Epithelial cell of proximal tubule (primary cell): Measurements from ENCODE around the gene MTCH1. TPM values are rescaled to one million over a fixed set of nuclear protein-coding genes. Genes with fewer than 3 reads are reported as not detected.

ENCODE experiments used
- DNase-seq: peaks from one replicate; pipeline ENCODE4 v3.0.0-alpha.2; 2011; ENCODE audit warnings: low read depth
- H3K4me3 ChIP-seq: 2 replicates; pipeline ENCODE4 v1.5.1; 2011; ENCODE audit warnings: low read depth, mild to moderate bottlenecking, low read length
- total RNA-seq: library from RNA; depleted of rRNA; stranded (reverse); fragments of >200 nt; gene quantifications from 2 replicates; pipeline ENCODE4 v1.2.3, GENCODE V29; 2015
- TF ChIP-seq, protein P1 (sequence below): conservative IDR thresholded peaks from 2 replicates; pipeline ENCODE4 v1.5.1; 2012; ENCODE audit warnings: low read depth, mild to moderate bottlenecking, low read length

The MTCH1 gene
- total RNA-seq, 1 donor from 2014 or later: 235 TPM

DNA sequence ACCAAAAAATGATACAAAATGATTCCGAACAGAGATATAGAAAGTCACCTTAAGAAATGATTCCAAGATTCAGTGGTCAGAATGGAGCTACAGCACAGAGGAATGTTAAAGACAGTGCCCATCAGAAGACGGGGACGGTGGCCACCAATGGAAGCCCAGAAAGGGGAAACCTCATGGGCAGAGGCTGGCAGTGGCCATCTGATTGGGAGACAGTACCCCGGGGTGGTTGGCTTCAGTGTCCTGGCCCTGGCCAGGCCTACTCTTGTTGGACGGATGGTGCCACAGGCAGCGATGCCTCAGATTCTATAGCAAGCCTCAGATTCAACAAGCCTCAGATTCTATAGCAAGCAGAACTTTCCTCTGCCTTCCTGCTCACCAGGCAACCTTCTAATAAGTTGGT lies 48.1 kb downstream of the MTCH1 start:
- no peak overlapping the region for H3K4me3 ChIP-seq
- TF ChIP-seq, protein P1, sequence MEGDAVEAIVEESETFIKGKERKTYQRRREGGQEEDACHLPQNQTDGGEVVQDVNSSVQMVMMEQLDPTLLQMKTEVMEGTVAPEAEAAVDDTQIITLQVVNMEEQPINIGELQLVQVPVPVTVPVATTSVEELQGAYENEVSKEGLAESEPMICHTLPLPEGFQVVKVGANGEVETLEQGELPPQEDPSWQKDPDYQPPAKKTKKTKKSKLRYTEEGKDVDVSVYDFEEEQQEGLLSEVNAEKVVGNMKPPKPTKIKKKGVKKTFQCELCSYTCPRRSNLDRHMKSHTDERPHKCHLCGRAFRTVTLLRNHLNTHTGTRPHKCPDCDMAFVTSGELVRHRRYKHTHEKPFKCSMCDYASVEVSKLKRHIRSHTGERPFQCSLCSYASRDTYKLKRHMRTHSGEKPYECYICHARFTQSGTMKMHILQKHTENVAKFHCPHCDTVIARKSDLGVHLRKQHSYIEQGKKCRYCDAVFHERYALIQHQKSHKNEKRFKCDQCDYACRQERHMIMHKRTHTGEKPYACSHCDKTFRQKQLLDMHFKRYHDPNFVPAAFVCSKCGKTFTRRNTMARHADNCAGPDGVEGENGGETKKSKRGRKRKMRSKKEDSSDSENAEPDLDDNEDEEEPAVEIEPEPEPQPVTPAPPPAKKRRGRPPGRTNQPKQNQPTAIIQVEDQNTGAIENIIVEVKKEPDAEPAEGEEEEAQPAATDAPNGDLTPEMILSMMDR: no peak
- DNase-seq: no peak

DNA sequence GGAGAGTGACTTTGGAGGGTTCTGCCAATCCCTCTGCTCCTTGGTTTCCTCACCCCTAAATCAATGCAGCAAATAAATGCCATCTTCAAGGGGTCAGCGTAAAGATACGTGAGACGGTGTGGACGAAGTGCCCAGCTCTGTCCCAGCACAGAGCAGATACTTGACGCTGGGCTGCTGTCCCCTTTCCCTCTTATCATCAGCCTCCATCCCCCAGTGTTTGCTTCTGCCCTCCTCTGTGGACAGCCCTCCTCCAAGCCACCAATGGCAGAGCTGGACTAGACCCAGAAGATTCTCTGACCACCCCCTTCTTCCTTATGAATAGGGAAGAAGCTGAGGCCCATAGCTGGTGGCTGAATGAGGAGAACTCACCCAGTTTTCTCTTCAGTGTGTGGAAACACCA lies 49.2 kb downstream of the MTCH1 start:
- H3K4me3 ChIP-seq: no peak overlapping the region
- TF ChIP-seq, protein P1: no peak
- DNase-seq: no peak

DNA sequence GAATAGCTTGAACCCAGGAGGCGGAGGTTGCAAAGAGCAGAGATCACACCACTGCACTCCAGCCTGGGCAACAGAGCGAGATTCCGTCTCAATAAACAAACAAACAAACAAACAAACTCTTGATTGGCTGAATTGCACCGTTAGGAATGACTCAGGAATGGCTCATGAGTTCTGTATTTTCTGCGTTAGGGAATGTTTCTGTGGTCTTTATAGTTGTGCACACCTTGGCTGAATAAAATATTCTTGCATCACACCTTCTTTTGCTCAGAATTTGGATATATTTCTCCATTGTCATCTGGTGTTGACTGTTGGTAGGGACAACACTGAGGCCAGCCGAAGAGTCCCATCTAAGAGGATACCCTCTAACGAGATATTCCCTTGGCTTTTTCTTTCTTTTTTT lies 51.1 kb downstream of the MTCH1 start:
- TF ChIP-seq, protein P1: no peak
- DNase-seq: no peak
- no peak overlapping the region for H3K4me3 ChIP-seq

DNA sequence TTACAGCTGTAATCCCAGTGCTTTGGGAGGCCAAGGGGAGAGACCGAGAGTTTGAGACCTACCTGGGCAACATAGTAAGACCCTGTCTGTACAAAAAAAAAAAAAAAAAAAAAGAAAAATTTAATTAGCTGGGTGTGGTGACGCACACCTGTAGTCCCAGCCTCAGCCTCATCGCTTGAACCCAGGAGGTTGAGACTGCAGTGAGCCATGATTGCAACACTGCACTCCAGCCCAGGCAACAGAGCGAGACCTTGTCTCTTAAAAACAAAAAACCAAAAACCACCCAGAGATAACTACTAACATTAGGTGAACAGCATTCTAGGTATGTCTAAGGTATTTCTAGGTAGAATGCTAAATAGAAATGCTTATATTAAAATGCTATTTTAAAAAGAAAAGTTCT lies 52.5 kb downstream of the MTCH1 start:
- DNase-seq: no peak
- TF ChIP-seq, protein P1: no peak
- no peak overlapping the region for H3K4me3 ChIP-seq

DNA sequence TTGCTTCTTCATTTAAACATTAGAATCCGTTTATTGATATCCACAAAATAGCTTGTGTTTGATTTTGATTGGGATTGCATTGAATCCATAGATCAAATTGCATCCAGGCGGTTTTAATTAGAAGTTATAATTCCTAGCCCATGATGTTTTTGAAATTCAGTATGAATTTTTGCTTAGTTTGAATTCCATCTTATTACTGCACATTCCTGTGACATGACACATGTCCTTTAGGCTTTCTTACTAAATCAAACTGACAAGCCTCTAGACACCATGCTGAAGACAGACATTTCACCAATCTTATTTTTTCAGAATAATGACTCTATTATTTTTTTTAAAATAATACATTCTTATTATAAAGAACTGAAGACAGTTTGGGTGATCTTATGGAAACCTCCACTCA lies 52.9 kb downstream of the MTCH1 start:
- no peak for DNase-seq
- H3K4me3 ChIP-seq: no peak overlapping the region
- TF ChIP-seq, protein P1: no peak

DNA sequence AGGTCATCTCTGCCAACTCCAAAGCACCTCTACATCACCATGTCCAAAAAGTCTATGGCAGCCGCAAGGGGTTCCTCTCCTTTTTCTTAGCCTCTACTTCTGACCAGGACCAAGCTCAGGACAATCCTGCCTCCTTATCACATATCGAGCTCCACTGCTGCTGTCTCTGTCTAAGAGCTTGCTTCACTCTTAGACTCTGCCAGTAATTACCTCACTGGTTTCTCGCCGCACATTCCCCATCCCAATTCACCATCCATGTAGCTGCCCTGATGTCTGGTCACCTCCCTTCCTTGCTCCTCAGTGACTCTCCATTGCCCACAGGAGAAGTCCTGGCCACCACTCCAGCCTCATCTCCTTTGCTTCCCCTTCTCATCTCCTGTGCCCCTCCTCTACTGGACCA lies 55.5 kb downstream of the MTCH1 start:
- TF ChIP-seq, protein P1: no peak
- no peak for DNase-seq
- no peak overlapping the region for H3K4me3 ChIP-seq

DNA sequence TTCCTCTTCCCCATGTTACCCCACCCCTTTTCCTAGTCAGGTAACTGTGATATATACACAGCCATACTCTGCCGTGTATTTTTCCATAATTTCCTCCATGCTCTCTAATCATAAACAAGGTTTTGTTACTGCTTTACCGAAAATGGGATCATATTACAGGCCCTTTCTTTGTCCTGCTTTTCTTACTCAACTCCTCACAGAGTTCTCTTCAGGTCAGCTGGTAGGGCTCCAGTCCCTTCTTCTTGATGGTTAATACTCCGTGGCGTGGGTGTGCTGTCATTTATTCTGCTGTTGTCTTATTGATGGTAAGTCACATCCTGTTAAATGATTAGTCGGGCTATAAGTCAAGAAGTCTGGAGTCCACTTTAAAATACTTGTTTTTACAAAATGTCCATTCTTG lies 56.4 kb downstream of the MTCH1 start:
- no peak for DNase-seq
- H3K4me3 ChIP-seq: no peak overlapping the region
- TF ChIP-seq, protein P1: no peak
